A549 (cell line): ENCODE data around the gene IL20RA.

Source experiments
- CBX2 ChIP-seq: fragments of 200-600 bp; sonication (generic); IDR thresholded peaks from 2 replicates; pipeline ENCODE4 v1.6.1; 2016; ENCODE audit warnings: low read depth, mild to moderate bottlenecking, borderline replicate concordance
- CHD4 ChIP-seq: fragments of 200-600 bp; sonication (generic); IDR thresholded peaks from 2 replicates; pipeline ENCODE4 v1.6.1; 2016; ENCODE audit warnings: antibody characterized with exemption, mild to moderate bottlenecking, borderline replicate concordance
- CTCF ChIP-seq: fragments of >200 bp; sonication (Bioruptor Twin); formaldehyde crosslinking; IDR thresholded peaks from 3 replicates; pipeline ENCODE4 v1.5.1; 2016
- EHF ChIP-seq: fragments of 250-450 bp; sonication (Bioruptor Pico); IDR thresholded peaks from 2 replicates; pipeline ENCODE4 v1.5.0; 2020; ENCODE audit warnings: mild to moderate bottlenecking
- EP300 ChIP-seq, 2 experiments: fragments of >200 bp; sonication (Bioruptor Twin); formaldehyde crosslinking; IDR thresholded peaks; 2 replicates in 1 of 2; 3 replicates in 1 of 2; pipeline ENCODE4 v1.6.1; 2016 to 2017
- ESRRA ChIP-seq: fragments of 150-350 bp; IDR thresholded peaks from 2 replicates; pipeline ENCODE4 v1.6.1; 2014; ENCODE audit warnings: mild to moderate bottlenecking, low read length, borderline replicate concordance
- FOXS1 ChIP-seq: fragments of 250-450 bp; sonication (Bioruptor Pico); IDR thresholded peaks from 2 replicates; pipeline ENCODE4 v1.5.0; 2020; ENCODE audit warnings: mild to moderate bottlenecking, moderate library complexity
- MAX ChIP-seq: IDR thresholded peaks from 2 replicates; pipeline ENCODE4 v1.6.1; 2012
- MAZ ChIP-seq: fragments of 150-350 bp; IDR thresholded peaks from 2 replicates; pipeline ENCODE4 v1.6.1; 2014; ENCODE audit warnings: antibody characterized with exemption, low read depth, low read length, borderline replicate concordance
- PHF8 ChIP-seq: fragments of 200-600 bp; sonication (generic); IDR thresholded peaks from 2 replicates; pipeline ENCODE4 v1.6.1; 2016; ENCODE audit warnings: low read depth, mild to moderate bottlenecking, antibody characterized with exemption, moderate library complexity, borderline replicate concordance
- POLR2AphosphoS2 ChIP-seq: conservative IDR thresholded peaks from 2 replicates; pipeline ENCODE4 v1.6.1; 2012; ENCODE audit warnings: low read length, improper control_type of control experiment, inconsistent platforms
- RAD21 ChIP-seq, 2 experiments: fragments of >200 bp in 1 of 2; sonication (Bioruptor Twin) in 1 of 2; formaldehyde crosslinking in 1 of 2; IDR thresholded peaks in 1 of 2; conservative IDR thresholded peaks in 1 of 2; 2 replicates in 1 of 2; 3 replicates in 1 of 2; pipeline ENCODE4 v1.6.1; 2012 to 2018; ENCODE audit warnings: inconsistent platforms in 1 of 2
- RCOR1 ChIP-seq: fragments of 150-350 bp; IDR thresholded peaks from 2 replicates; pipeline ENCODE4 v1.6.1; 2014; ENCODE audit warnings: antibody characterized with exemption, low read length, low read depth
- ZNF302 ChIP-seq: fragments of 250-450 bp; sonication (Bioruptor Pico); IDR thresholded peaks from 2 replicates; pipeline ENCODE4 v1.9.0; 2021; ENCODE audit warnings: inconsistent platforms, mild to moderate bottlenecking, moderate library complexity

GRCh38 chr6:137044366-137045221 lies at the start of gene IL20RA:
- no peak for TF ChIP-seq RCOR1
- no peak for TF ChIP-seq PHF8
- no peak for TF ChIP-seq CTCF
- no peak for TF ChIP-seq FOXS1
- no peak for TF ChIP-seq EHF (CRISPR knock-in tag)
- no peak for TF ChIP-seq MAX
- no peak for TF ChIP-seq ESRRA
- no peak for TF ChIP-seq EP300 (IDR thresholded peaks at IDR 0.05)
- no peak for TF ChIP-seq ZNF302
- TF ChIP-seq CBX2, result no peak
- no peak for TF ChIP-seq POLR2AphosphoS2
- no peak for TF ChIP-seq RAD21 (conservative IDR thresholded peaks at IDR 0.05 in 1 of 2, IDR thresholded peaks at IDR 0.05 in 1 of 2)
- TF ChIP-seq MAZ, result no peak
- no peak for TF ChIP-seq CHD4
